NOMO-1 treated with dmso at 0.1 percent for 144 hours (cell line): ENCODE data around the gene SAFB2.

Experiments
- DNase-seq: peaks from one replicate; lab custom pipeline; 2025; ENCODE audit not compliant: unreplicated experiment; lab: John Stamatoyannopoulos, UW

SAFB2 gene

DNA sequence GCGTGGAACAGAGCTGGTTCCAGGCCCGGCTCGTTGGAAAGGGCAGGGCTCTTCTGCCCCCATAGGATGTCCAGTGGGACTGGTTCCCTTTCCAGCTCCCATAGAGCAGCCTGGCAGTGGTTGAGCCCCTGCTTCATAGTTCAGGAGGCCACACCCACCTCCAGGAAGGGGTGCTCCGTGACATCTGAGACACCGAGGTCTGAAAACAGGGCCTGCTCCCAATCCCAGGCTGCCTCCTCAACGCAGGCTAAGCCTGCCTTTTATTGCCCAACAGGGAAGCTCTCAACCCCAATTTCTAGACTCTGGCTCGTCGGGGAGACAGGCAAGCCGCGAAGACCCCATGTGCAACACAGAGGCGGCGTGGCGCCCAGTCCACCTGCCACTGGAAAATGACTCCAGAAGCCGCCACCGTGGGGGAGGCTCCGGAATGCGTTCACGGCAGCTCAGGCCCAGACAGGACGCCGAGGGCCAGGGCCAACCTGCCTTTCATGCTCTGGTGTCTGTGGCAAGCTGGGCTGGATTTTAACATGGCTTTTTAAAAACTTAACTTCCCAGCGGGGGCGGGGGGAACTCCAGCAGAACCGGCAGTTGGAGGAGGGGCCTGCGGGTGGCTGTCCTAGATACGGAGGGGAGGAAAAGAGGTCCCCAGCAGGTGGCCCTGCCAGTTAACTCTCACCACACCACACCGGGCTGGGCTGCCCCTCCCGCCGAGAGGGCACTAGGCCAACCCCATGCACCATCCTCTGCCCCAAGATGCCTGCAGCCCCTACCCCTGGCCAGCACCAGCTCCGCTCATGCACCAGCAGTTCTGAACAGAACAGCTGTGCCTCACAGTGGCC lies 36.9 kb downstream of the SAFB2 start:
- DNase-seq = no peak

GRCh38 chr19:5580161-5580571 lies 42.4 kb downstream of the SAFB2 start:
- no peak for DNase-seq

- no peak for DNase-seq
These were observed 42.9 kb downstream of the SAFB2 start for GRCh38 chr19:5579697-5580096.

DNA sequence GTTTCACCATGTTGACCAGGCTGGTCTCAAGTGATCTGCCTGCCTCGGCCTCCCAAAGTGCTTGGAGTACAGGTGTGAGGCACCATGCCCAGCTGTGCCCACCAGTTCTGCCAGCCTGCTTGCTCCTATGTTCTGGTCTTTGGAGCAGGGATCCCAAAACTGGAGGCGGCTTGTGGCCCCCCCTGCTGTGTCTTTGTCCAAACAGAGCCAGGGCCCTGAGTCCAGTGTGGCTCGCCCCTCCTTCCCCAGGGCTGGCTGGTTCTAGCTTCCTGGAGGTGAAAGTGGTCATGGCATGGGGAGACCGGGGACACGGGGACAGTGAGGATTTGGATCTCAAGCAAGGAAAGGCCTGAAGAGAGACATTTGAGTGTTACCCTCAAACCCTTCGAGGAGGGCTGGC lies 43.3 kb downstream of the SAFB2 start:
- no peak for DNase-seq

GRCh38 chr19:5578097-5578846 lies 44.3 kb downstream of the SAFB2 start:
- peak; percentile 6 for DNase-seq

DNA sequence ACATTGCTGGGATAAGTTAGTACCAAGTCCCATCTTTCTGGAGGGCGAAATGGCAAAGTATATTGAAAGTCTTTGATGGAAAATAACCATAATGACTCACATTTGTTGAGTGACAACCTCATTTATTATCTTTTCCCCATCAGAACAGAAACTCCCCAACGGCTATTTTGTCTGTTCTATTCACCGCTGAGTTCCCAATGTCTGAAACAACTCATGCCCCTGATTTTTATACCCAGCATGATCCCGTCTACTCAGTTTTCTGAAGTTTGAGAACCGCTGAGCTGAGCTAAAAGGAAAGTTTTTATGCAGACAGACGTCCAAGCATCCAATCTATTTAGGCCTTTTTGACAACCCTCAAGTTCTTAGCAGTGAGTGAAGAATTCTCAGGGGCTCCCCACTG lies 47.0 kb downstream of the SAFB2 start:
- no peak for DNase-seq

DNA sequence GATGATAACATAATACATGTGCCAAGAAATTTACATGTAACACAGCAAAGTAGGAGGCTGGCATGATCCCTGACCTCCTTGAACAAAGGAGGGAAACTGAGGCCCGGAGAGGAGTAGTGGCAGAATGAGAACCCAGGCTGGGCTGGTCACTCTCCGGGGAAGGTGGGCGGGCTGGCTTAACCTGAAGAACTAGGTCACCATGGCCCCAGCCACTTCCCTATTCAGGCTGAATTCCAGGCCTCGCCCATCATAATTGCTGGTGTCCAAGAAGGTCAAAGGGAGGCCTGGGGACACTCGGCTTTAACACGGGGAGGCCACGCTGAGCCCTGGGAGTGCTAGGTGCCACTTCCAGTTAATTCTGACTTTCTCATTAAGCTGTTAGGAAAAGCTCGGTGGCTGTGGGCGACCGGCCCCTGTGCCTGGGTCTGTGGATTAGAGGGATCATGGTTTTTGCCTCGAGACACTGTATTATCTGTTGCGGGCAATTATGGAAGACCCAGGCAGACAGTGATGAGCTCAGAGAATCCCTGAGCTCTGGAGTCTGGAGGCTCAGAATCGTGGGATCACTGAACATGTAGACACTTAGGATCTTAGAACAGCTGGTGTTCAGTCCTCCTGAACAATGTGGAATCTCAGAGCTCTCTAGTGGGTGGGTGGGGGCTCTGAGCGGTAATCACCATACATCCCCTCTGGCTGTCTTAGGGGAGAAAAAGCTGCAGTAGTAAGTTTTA lies 49.9 kb downstream of the SAFB2 start:
- DNase-seq = no peak

DNA sequence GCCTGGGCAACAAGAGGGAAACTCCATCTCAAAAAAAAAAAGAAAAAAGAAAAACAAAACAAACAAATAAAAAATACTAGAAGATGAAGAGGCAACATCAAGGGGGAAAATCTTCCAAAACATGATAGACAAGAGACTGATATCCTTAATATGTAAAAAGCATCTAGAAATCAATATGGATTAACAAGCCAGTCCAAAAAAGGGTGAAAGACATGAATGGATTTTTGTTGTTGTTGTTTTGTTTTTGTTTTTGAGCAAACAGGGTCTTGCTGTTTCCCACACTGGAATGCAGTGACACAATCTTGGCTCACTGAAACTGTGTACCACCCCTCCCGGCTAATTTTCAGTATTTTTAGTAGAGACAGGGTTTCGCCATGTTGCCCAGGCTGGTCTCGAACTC lies 50.8 kb downstream of the SAFB2 start:
- no peak for DNase-seq

DNA sequence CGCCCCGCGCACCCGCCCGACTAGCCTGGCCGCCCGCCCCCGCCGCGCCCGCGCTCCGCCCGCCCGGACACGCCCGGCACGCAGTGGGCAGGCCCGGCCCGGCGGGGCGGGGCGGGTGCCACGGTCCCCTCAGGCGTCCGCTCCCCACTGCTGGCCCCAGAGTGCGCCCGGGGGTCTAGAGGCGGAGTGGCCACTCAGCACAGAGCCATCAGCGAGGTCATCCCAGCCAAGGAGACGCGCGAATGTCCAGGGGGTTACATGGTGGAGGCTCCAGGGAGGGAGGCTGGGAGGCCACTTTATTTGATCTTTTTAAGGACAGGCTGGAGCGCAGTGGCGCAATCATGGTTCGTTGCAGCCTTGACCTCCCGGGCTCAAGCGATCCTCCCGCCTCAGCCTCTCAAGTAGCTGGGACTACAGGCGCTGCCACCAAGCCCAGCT lies 54.6 kb downstream of the SAFB2 start:
- DNase-seq = no peak

DNA sequence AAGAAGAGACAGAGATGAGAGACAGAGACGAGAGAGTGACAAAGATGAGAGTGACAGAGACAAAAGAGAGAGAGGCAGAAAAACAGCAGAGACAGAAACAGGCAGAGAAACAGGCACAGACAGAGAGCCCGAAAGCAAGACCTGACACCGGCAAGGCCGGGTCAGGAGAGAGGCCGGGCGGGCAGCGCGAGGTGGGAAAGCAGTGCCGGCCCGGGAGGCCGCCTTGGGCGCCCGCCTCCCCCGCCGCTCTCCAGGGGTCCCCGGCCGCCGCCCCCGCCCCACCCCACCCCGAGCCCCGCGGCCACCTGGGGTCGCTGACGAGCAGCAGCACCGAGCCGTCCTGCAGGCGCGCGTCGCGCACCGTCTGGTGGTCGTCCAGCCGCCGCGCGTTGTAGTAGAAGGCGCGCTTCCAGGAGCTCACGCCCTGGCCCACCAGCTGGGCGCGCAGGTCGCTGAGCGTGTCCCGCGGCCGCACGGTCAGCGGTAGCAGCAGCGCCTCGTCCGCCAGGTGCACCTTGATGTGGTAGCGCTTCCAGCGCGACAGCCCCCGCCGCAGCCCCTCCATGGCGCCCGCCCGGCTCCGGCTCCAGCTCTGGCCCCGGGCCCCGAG lies 55.1 kb downstream of the SAFB2 start, which contains the start of gene TINCR:
Gene TINCR, minus strand, starts transcription at position 594 of the 610 bp plus-strand sequence.
- DNase-seq = no peak

DNA sequence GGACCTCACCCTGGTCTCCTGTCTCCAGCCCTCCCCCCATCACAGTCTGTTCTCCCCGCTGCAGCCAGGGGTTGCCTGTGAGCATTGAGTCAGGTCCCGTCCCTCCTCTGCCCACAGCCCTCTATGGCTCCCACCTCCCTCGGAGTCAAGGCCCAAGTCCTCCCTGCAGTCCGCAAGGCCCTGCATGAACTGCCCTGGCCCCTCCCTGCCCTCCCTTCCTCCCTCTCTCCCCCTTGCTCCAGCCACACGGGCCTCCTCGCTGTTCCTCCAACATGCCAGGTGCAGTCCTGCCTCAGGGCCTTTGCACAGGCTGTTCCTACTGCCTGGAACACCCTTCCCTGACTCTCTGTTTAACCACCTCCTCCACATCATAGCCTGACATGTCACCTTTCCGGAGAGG lies 57.6 kb downstream of the SAFB2 start:
- DNase-seq = no peak

DNA sequence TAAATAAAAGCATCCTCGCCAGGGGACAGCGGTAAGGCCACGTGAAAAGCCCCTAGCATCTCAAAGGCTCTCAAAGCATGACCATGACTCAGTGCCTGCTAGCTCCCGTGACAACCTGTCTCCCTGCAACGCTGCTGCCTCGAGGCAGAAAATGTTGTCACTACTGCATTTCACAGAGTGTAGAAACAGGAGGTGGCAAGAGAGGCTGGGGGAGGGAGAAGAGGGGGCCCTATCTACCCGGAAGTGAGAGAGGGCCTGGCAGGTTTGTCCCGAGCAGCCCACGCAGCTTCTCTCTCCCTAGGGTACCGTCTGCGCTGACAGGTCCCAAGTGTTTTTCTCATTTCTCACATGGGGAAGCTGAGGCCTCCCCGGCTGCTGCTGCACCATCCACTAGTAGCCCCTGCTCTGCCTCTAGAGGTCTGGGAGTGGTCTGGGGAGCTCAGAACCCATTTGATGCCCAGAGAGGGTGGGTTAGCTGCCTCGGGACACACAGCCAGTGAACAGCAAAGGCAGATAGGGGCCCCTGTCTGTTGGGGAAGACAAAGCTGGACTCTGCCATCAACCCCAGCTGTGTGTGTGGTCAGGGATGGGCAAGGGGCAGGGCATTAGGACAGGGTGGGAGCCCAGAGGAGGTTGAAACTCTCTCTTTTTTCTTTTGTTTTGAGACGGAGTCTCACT lies 58.5 kb downstream of the SAFB2 start:
- DNase-seq = no peak

DNA sequence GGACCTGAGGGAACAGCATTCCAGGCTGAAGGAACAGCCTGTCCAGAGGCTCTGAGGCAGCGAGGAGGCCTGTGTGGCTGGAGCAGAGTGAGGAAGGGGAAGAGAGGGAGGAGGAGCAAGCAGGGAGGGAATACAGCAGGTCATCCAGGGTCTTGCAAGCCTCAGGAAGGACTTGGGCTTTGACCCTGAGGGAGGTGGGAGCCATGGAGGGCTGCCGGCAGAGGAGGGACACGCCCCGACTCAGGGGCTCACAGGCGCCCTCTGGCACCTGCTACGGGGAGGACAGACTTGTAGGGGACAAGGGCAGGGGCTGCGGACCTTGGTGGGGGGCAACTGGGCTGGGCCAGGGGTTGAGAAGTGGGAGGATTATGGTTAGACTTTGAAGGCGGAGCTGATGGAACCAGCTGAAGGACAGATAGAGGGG lies 59.6 kb downstream of the SAFB2 start:
- DNase-seq = no peak

DNA sequence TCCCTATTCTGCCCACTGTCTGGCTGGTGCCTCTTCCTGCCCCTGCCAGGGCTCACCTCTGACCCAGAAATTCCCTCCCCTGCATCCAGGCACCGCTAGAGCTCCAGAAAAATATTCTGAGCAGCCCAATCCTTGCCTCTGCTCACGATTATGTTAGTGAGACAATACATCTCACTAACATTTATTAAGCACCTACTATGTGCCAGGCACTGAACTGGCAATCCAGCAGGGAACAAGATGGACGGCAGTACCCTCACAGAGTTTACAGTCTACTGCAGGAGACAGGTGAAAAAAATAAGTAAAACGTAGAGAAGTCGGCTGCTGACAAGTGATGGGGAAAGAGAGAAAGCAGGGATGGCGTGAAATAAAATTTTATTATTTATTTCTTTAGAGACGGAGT lies 60.3 kb downstream of the SAFB2 start:
- no peak for DNase-seq

DNA sequence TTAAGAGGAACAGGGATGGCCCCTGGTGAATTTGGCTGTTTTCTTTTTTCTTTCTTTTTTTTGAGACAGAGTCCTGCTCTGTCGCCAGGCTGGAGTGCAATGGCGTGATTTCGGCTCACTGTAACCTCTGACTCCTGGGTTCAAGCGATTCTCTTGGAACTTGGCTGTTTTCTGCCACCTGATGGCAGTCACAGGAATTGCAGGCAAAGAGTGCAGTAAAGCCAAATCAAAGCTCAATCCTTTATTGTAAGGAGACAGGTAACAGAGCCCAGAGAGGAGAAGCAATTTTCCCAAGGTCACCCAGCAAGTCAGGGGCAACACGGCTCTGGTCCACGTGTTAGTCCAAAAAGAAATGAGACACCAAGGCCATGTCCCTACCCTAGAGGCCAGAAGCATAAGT lies 61.0 kb downstream of the SAFB2 start:
- no peak for DNase-seq

DNA sequence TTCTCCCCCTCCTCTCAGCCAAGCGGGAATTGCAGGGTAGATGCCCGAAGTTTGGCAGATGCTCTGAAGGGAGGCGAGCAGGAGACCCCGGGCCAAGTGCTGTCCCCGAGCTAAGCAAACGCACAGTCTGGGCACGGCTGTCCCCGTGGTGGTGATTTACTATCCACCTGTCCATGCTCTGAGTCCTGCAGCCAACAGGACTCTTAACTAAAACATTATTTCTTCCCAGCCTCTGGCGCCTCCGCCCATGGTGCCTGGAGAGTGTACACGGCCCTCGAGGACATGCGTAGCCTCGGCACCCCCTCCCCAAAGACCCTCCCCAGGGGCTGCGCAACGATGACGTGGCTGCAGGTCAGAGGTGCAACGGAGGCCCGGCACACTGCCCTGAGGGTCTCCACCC lies 62.4 kb downstream of the SAFB2 start:
- no peak for DNase-seq

DNA sequence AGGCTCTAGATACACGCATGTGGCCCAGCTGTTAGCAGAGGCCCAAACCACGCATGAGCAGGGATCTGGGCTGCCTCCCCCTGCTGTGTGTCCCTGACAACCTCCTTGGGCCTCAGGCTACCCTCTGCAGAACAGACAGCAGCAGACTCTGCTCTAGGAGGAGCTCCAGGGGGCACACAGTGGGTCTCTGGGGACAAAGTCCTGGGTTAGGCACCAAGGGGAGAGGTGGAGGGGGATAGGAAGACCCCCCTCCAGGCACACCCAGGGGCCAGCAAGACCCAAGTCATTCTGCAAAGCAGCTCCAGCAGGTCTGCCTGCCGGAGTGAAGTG lies 62.8 kb downstream of the SAFB2 start:
- no peak for DNase-seq

DNA sequence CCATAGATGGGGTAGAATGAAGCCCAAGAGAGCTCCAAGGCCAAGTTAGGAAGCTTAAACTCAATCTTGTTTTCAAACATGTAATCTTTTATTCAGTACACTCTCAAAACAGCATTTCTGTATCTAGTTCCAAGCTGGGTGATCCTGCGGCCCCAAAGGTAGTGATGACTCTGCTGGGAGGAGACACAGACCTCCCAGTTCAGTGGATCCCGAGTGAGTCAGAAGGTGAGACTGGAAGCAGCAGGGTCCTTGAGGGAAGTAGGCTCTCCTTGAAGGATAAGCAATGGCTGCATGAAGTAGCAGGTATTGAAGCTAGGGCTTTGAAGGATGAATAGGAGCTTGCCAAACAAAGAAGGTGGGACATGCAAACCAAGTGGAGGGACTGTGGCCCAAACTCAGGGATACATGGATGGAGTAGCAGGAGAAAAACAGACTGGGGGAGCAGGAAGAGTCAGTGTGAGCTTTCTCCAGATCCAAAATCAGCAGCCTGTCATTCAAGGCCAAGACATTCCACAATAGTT lies 64.4 kb downstream of the SAFB2 start:
- no peak for DNase-seq

DNA sequence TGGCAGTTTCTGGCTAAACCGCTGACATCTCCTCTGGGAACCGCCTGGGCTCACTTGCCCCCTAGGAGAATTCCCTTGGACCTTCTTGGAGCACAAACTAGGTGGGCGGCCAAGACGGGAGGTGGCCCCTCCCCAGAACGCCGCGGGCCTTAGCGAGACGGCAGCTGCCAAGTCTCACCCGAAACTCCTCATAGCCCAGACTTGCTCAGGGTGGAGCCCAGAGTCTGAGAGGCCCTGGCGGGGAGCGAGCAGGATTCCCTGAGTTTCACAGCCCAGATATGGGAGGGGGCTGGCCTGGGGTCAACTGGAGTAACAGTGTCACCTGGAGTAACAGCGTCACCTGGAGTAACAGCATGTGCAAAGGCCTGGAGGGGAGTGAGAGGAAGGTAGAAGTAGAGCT lies 64.9 kb downstream of the SAFB2 start:
- DNase-seq = no peak

DNA sequence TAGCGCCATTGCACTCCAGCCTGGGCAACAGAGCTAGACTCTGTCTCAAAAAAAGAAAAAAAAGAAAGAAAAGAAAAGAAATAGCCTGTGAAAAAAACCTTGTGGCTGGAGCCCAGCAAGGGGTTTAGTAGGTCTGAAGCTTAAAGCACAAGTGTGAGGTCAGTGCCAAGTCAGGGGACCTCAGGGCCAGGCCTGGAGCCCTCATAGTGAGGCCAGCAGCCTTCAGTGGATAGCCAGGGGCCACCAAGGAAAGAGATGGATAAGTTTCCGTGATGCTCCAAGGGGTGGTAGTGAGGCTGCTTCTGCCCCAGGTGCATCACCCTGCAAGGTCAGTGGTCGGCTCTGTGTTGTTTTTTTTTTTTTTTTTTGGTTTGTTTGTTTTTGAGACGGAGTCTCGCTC lies 67.7 kb downstream of the SAFB2 start:
- DNase-seq = no peak

DNA sequence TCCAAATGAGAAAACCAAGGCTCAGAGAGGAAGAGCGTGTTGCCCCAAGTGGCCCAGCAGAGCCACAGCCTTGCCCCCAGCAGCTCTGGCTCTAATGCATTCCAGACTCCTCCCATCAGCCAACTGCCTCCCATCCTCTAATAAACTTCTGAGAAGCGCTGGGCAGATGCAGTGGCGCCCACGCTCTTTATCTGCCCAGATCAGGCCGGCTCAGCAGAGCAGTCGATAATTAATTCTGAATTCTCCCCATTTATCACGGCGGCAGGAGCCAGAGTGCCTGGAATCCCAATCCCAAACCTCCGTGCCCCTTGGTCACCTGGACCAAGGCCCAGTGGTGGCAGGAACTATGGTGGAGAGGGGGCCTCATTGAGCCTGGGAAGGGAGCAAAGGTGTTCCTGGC lies 68.7 kb downstream of the SAFB2 start:
- DNase-seq = no peak
